IgD-negative memory B cell (primary cell): ENCODE measurements around the gene ZNF597. TPM values are rescaled to one million over a fixed set of nuclear protein-coding genes. Genes with fewer than 3 reads are reported as not detected.
A peak's percentile ranks its signal among the peaks of the same experiment; 100 is the strongest.

Experiments
- H3K27ac Mint-ChIP-seq, 3 donors: one replicate each; pipeline ENCODE4 v1.8.0; 2020 to 2022; ENCODE audit warnings: mild to moderate bottlenecking in 3 of 3, mixed read lengths in 3 of 3, moderate library complexity in 1 of 3
- H3K27me3 Mint-ChIP-seq: one replicate; pipeline ENCODE4 v1.8.0; 2021; ENCODE audit warnings: mixed read lengths
- H3K36me3 Mint-ChIP-seq: one replicate; pipeline ENCODE4 v1.8.0; 2020; ENCODE audit warnings: mild to moderate bottlenecking, mixed read lengths
- H3K4me1 Mint-ChIP-seq, 3 donors: one replicate each; pipeline ENCODE4 v1.8.0; 2020 to 2022; ENCODE audit warnings: mixed read lengths in 3 of 3, mild to moderate bottlenecking in 1 of 3
- H3K4me3 Mint-ChIP-seq, 4 donors: one replicate each; pipeline ENCODE4 v1.8.0; 2020 to 2022; ENCODE audit warnings: mild to moderate bottlenecking in 4 of 4, mixed read lengths in 4 of 4, moderate library complexity in 3 of 4
- H3K9me3 Mint-ChIP-seq, 3 donors: one replicate each; pipeline ENCODE4 v1.8.0; 2020 to 2021; ENCODE audit warnings: mixed read lengths in 3 of 3, mild to moderate bottlenecking in 1 of 3
- polyA plus RNA-seq: library from polyadenylated mRNA; unstranded; fragments of 300-500 nt; fragmentation: Illumina TruSeq; gene quantifications from one replicate; pipeline ENCODE4 v1.2.3, GENCODE V29; 2021

ZNF597 gene
- polyA plus RNA-seq, 1 donor from 2014 or later = 1.0 TPM

DNA sequence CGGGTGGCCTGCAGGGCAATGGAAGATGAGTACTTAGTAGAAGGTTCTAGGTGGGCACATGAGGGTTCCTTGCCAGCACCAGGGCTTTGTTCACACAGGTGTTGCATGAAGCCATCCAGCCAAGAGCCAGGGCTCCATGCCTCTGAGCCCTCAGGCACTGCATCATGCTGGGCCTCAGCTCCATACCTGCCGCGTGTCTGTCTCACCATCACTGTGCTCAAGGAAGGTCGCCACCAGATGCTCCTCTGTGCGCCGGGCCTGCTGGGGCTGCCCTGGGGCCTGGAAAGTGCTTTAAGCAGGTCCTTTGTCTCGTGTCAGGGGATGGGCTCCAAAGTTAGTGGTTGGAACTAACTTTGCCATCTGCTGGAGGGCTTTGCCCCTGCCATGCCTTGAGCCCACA is 26.4 kb upstream of the ZNF597 start:
- Mint-ChIP-seq H3K27ac (peak overlapping the region in 1 of 3 donors; percentile 81), H3K4me1 (peaks cover 0 to 12% (median 9%) of the 10 kb centered on the region in 3 donors), H3K36me3 (peaks cover 3% of the 10 kb centered on the region)

DNA sequence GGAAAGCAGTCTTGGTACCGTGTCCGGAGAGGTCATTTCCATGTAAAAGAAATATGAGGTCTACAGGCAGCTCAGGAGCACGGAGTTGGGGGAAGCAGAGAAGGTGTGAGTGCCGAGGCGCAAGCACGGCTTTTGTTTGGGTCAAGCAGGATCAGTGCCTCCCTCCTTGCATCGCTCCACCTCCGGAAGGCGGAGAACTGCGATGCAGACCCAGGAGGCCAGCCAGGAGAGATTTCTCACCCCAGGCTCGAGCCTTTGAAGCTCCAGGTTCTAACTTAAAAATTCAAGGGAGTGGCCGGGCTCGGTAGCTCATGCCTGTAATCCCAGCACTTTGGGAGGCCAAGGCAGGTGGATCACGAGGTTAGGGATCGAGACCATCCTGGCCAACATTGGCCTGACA is 25.2 kb upstream of the ZNF597 start:
- Mint-ChIP-seq H3K4me3 (no peak overlapping the region), H3K4me1 (peaks cover 0 to 16% (median 10%) of the 10 kb centered on the region in 3 donors), H3K27me3 (no peaks in the 10 kb centered on the region), H3K27ac (no peak overlapping the region), H3K36me3 (peaks cover 3% of the 10 kb centered on the region), H3K9me3 (peaks cover 0 to 4% (median 3%) of the 10 kb centered on the region in 3 donors)

More for the DNA sequence above, 26.4 kb upstream of the ZNF597 start:
- Mint-ChIP-seq H3K4me3 (peak overlapping the region in 1 of 4 donors; percentile 28), H3K27me3 (no peaks in the 10 kb centered on the region), H3K9me3 (peaks cover 0 to 4% (median 3%) of the 10 kb centered on the region in 3 donors)

DNA sequence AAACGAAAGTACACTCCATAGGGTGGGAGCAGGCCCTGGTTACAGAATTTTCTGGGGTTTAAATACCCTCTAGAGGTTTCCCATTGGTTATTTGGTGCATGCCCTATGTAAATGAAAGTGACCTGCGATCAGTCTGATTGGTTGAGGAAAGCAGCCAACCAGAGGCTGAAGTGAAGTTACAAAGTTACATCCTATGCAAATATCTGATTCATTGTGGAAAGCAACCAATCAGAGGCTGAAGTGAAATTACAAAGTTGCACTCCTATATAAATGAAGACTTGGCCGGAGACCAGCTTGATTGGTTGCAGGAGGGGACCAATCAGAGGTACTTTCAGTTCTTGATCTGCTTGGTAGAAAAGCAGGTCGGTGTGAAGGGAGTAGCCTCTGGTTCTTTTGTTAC is 24.6 kb upstream of the ZNF597 start:
- Mint-ChIP-seq H3K27ac (no peak overlapping the region), H3K27me3 (no peaks in the 10 kb centered on the region), H3K9me3 (peaks cover 0 to 4% (median 3%) of the 10 kb centered on the region in 3 donors), H3K36me3 (peaks cover 3% of the 10 kb centered on the region), H3K4me1 (peaks cover 0 to 16% (median 12%) of the 10 kb centered on the region in 3 donors), H3K4me3 (no peak overlapping the region)

DNA sequence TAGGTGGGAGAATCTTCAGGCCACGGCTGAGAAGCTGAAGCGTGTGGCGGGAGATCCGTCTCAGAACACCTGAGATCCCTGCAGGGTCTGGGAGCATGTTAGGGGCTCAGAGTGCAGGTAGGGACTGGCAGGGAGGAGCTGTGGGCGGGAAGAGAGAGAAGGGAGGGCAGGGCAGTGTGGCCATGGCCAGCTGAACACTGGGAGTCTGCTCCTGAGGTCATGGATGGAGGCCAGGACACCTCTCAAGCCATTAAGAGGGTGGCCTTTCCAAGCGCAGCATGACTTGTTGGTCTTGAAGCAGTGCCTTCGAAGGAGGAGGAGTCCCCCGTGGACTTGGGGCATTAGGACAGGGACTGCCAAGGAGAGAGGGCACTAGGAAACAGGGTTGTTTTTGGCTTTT is 23.9 kb upstream of the ZNF597 start:
- no peaks in the 10 kb centered on the region for H3K27me3 Mint-ChIP-seq
- H3K4me1 Mint-ChIP-seq = peaks cover 4 to 19% (median 15%) of the 10 kb centered on the region in 3 donors
- H3K36me3 Mint-ChIP-seq = peaks cover 3% of the 10 kb centered on the region
- H3K4me3 Mint-ChIP-seq = no peak overlapping the region
- H3K27ac Mint-ChIP-seq = no peak overlapping the region
- H3K9me3 Mint-ChIP-seq = no peaks in the 10 kb centered on the region

DNA sequence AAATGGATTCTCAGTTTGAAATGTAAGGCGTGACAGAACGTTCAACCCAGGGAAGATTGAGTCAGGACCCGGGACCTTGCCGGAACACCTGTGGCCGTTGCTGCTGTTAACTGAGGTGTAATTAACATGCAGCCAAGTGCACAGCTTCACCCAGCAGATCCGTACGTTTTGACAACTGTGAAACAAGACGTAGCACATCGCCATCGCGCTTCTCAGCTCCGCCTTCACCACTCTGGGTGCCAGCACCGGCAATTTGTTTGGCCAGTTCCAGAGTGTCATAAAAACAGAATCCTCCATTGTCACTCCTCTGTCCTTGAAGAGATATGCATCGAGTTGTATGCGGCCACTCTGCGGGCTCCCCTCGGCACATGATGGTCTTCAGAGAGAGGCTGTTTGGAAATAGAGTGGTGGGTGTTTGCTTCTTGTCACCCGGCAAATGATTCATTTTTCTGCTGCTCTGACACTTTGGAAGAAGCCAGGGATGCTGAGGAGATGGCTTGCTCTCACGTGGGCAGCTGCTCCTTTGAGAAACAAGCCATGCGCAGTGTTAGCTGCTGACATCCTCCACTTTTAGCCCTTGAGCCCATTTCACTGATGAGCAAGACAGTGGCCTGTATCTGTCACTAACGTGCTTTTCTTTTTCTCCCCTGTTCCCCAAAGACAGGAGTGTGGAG is 22.7 kb upstream of the ZNF597 start:
- H3K4me3 Mint-ChIP-seq = no peak overlapping the region
- H3K9me3 Mint-ChIP-seq = no peaks in the 10 kb centered on the region
- no peaks in the 10 kb centered on the region for H3K27me3 Mint-ChIP-seq
- peaks cover 3% of the 10 kb centered on the region for H3K36me3 Mint-ChIP-seq
- peaks cover 11 to 26% (median 17%) of the 10 kb centered on the region in 3 donors for H3K4me1 Mint-ChIP-seq
- no peak overlapping the region for H3K27ac Mint-ChIP-seq

DNA sequence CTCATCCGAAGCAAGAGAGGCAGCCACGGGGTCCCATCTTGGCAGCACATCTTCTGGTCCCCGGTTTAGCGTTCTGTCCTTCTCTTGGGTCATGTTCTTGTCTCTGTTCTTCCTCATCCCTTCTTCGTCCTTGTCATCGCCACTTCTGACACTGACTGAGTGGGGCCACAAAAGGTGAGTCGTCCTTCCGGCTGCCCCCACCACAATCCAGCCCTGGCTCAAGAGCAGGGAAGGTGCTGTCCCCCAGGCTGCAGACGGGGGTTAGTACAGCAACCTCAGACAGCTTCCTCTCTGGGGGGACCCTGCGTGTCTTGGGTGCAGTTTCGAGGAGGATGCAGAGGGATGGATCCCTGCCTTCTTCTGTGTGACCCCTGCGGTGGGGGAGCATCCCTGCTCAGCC is 22.0 kb upstream of the ZNF597 start:
- Mint-ChIP-seq H3K27ac (no peak overlapping the region), H3K27me3 (no peaks in the 10 kb centered on the region), H3K9me3 (no peaks in the 10 kb centered on the region), H3K36me3 (peaks cover 3% of the 10 kb centered on the region), H3K4me3 (no peak overlapping the region), H3K4me1 (peaks cover 16 to 29% (median 23%) of the 10 kb centered on the region in 3 donors)

DNA sequence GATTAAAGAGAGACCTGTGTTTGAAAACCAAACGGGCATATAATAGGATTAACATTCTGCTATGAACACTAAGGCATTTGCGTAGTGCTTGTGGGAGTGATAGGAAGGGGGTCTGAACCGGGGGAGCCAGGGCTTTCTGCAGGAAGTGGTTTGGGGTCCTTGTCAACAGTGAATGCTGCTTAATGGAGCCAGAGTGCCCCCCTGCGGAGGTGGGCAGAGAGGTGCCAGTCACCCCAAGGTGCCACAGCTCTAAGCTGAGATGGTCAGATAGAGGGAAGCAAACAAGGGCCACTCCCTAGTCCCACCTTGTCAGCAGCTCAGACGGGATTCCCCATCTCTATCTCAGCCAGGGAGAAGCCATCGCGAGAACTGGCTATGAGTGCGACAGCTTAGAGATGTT is 17.8 kb upstream of the ZNF597 start:
- peak overlapping the region in 1 of 3 donors; percentile 65 for H3K27ac Mint-ChIP-seq
- peak overlapping the region; percentile 6 to 63 (median 53) for H3K4me3 Mint-ChIP-seq
- peaks cover 32 to 40% (median 36%) of the 10 kb centered on the region in 3 donors for H3K4me1 Mint-ChIP-seq
- H3K27me3 Mint-ChIP-seq = no peaks in the 10 kb centered on the region
- no peaks in the 10 kb centered on the region for H3K9me3 Mint-ChIP-seq
- no peaks in the 10 kb centered on the region for H3K36me3 Mint-ChIP-seq

DNA sequence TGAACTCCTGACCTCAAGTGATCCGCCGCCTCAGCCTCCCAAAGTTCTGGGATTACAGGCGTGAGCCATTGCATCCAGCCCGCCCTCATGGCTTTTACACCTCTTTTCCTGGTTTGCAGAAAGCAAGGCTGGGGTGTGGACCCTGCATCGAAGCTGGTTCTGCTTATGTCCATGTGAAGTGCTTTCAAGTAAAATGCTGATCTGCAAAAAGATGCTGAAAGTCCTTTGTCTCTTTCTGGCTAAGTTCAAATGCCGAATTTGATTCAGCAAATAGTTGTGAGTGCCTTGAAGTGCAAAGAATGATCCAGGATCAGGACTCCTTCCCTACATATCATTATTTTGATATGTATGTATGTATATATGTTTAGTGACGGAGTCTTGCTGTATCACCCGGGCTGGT is 17.3 kb upstream of the ZNF597 start:
- peak overlapping the region in 1 of 3 donors; percentile 65 for H3K27ac Mint-ChIP-seq
- H3K4me1 Mint-ChIP-seq = peaks cover 34 to 40% (median 36%) of the 10 kb centered on the region in 3 donors
- H3K36me3 Mint-ChIP-seq = no peaks in the 10 kb centered on the region
- H3K27me3 Mint-ChIP-seq = no peaks in the 10 kb centered on the region
- H3K4me3 Mint-ChIP-seq = peak overlapping the region in 3 of 4 donors; percentile 52 to 63 (median 57)
- no peaks in the 10 kb centered on the region for H3K9me3 Mint-ChIP-seq

DNA sequence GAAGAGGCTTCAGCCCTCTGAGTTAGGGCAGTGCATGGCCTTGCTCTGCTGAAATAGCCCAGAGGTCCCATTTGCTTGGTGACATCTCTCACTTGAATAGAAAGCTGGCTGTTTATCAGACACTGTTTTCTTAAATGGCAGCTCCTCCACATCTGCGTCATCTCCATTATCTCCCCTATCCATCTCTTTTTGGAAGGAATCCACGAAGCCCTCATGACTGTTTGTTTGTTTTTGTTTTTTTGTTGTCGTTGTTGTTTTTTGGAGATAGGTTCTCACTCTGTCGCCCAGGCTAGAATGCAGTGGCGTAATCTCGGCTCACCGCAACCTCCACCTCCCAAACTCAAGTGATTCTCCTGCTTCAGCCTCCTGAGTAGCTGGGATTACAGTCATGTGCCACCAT is 16.8 kb upstream of the ZNF597 start:
- peak overlapping the region in 1 of 3 donors; percentile 65 for H3K27ac Mint-ChIP-seq
- H3K4me1 Mint-ChIP-seq = peaks cover 34 to 40% (median 34%) of the 10 kb centered on the region in 3 donors
- no peaks in the 10 kb centered on the region for H3K27me3 Mint-ChIP-seq
- H3K36me3 Mint-ChIP-seq = no peaks in the 10 kb centered on the region
- H3K4me3 Mint-ChIP-seq = peak overlapping the region in 3 of 4 donors; percentile 52 to 94 (median 63)
- no peaks in the 10 kb centered on the region for H3K9me3 Mint-ChIP-seq

DNA sequence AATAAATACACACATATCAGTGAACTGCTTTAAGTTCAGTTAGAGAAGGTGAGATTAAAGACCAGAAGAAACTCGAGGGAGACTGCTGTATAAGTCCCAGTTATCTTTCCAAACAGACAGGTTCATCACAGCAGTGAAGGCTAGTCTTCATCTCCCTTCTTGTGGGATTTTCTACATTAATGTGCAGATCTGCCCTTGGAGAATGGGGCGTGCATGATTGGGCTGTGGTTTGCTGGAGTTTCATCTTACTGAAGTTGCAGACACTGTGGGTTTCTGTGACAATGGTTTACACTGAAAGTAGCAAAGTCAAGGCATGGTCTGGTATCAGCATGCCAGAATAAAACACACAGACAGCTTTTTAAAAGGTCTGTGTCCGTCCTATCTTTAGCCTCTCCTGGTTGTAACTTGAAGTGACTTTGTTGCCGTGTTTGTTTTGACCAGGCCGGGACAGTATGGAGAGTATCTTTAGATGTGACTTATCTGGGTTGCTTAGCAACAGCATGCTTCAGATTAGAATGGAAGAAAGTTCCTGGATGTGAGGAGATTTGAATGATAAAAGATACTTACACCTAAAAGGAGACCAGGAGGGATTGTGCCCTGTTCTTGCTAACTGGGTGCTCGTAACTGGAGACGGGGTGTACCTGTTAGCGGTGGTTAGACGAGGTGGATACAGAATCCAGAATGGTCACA is 16.2 kb upstream of the ZNF597 start:
- H3K27me3 Mint-ChIP-seq = no peaks in the 10 kb centered on the region
- H3K4me3 Mint-ChIP-seq = peak overlapping the region; percentile 63 to 94 (median 91)
- peak overlapping the region; percentile 49 to 87 (median 72) for H3K27ac Mint-ChIP-seq
- H3K4me1 Mint-ChIP-seq = peaks cover 34 to 40% (median 35%) of the 10 kb centered on the region in 3 donors
- no peaks in the 10 kb centered on the region for H3K36me3 Mint-ChIP-seq
- H3K9me3 Mint-ChIP-seq = no peaks in the 10 kb centered on the region

DNA sequence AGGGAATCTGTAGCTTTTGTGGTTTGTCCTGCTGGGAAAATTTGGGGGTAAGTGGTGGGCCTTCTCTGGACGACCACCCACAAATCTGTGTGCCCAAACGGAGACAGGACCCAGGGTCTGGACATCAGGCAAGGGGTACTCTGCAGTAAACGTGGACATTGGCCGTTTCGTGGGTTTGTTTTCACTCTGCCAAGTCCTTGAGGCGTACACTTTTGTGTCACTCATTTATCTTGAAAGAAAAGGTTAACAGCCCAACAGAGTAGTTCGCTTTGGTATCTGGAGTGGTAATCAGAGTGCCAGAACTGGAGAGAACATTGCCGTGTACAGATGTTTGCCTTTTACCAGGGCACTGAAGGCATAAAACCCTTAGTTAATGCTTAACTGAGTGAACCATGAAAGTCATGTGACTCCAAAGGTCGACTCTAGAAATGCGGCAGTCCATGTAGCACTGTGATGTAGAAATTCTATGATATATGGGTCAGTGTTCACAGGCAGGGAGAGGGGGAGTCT is 15.6 kb upstream of the ZNF597 start:
- Mint-ChIP-seq H3K4me1 (peaks cover 37 to 39% (median 38%) of the 10 kb centered on the region in 3 donors), H3K36me3 (no peaks in the 10 kb centered on the region), H3K4me3 (peak overlapping the region; percentile 63 to 94 (median 91)), H3K27ac (peak overlapping the region; percentile 49 to 87 (median 72)), H3K27me3 (no peaks in the 10 kb centered on the region), H3K9me3 (no peaks in the 10 kb centered on the region)

DNA sequence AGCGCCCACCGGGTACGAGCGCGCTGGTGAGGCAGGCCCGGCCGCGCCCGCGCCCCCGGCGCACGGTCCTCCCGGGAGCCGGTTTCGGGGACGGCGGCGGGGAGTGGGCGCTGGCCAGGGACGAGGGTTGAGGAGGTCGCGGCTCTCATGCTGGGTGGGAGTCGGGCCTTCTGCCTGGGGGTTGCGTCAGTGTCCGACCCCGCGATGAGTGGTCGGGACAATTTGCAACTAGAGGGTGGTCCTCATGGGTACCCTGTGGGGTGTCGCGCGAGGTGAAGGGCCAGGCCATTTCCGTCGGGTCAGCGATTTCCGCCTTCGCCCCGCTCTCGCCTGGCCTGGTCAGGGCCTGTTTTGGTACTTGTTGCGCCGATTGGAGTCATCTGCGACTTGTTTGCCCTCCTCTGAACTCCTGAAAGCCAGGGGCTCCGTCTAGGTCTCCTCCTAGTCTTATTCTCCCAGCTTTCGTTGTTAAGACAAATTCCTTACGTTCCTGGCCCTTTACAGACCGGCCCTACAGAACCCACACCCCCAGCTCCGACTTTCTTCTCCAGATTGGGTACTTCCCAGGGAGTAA is 15.1 kb upstream of the ZNF597 start:
- Mint-ChIP-seq H3K36me3 (no peaks in the 10 kb centered on the region), H3K4me3 (peak overlapping the region; percentile 63 to 94 (median 91)), H3K9me3 (no peaks in the 10 kb centered on the region), H3K27me3 (no peaks in the 10 kb centered on the region), H3K4me1 (peaks cover 36 to 39% (median 37%) of the 10 kb centered on the region in 3 donors), H3K27ac (peak overlapping the region; percentile 49 to 87 (median 72))

DNA sequence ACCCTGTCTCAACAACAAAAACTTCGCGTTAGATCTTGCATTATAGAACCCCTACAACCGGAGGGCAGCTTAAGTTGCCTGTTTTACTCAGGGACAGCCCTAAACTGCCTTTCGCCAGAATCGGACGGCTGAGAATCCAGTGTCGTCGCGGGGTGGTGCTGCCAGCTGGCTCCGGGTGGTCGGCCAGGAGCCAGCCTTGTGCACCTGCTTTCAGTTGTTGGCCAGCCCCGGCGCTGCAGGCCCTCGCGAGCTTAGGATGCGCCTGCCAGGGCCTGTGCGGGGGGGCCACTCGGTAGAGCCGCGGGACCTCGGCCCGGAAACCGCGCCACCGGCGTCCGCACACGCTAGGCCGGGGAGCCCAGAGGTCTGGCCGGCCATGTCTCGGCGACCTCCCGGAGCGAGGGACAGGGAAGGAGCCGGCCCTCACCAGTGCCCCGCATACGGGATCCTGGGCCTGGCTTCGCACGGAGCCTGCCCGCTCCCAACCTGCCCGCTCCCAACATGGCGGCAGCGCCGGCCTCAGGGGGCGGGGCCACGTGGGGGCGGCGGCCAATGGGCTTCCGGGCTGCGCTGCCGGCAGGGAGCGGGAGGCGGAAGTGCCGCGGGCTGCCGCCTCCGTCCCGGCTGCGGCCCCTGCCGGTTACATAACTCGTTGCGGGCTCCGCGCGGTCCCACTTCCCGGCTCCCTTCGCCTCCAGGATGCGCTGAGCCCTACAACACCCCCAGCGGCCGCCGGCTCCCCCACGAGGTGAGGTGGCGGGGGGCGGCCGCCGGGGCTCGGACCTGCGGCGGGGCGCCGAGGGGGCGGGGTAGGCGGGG is 14.3 kb upstream of the ZNF597 start:
- Mint-ChIP-seq H3K36me3 (no peaks in the 10 kb centered on the region), H3K9me3 (no peaks in the 10 kb centered on the region), H3K27ac (peak overlapping the region; percentile 86 to 95 (median 90)), H3K27me3 (no peaks in the 10 kb centered on the region), H3K4me1 (peaks cover 35 to 39% (median 36%) of the 10 kb centered on the region in 3 donors), H3K4me3 (peak overlapping the region; percentile 81 to 93 (median 91))

DNA sequence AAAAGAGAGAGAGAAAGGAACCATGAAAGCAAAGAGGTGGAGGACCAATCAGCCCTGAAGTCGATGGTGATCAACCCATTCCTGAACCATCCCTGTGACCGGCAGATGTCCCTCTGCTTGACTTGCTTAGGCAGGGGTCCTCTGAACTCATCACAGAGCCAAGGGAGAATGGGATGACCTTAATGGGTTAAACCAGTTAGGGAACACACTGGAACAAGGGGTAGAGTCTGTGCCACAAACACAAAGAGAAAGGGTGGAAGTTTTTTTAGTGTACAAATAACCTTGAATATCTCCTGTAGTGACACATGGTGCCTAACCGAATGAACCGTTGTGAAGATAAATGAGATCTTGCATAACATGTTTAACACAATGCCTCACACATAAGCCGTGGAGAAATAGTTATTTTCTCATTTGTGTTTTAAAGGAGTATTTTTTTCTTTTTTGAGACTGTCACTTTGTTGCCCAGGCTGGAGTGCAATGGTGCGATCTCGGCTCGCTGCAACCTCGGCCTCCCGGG is 11.4 kb upstream of the ZNF597 start:
- H3K27me3 Mint-ChIP-seq = no peaks in the 10 kb centered on the region
- H3K27ac Mint-ChIP-seq = peak overlapping the region in 1 of 3 donors; percentile 73
- H3K4me3 Mint-ChIP-seq = peak overlapping the region in 3 of 4 donors; percentile 45 to 79 (median 55)
- no peaks in the 10 kb centered on the region for H3K9me3 Mint-ChIP-seq
- peaks cover 17 to 21% (median 20%) of the 10 kb centered on the region in 3 donors for H3K4me1 Mint-ChIP-seq
- no peaks in the 10 kb centered on the region for H3K36me3 Mint-ChIP-seq
